Occipital lobe (tissue), 2 donors: ENCODE data around the gene SMARCA2. TPM values are rescaled to one million over a fixed set of nuclear protein-coding genes. Genes with fewer than 3 reads are reported as not detected.

ENCODE experiments used
- DNase-seq: peaks from one replicate; lab custom pipeline; 2025; lab: John Stamatoyannopoulos, UW
- total RNA-seq: library from RNA; depleted of rRNA; stranded (reverse); fragments of >200 nt; gene quantifications from one replicate; pipeline ENCODE4 v1.2.3, GENCODE V29; 2014

SMARCA2 gene
- total RNA-seq, 1 donor from 2014 or later, result 157 TPM

- no peak for DNase-seq
Measured at GRCh38 chr9:2039294-2040180, 24.4 kb downstream of the SMARCA2 start.

GRCh38 chr9:2040828-2041227 lies 25.7 kb downstream of the SMARCA2 start:
- DNase-seq, result no peak

- no peak for DNase-seq
Measured at GRCh38 chr9:2041736-2042135, 26.6 kb downstream of the SMARCA2 start.

- DNase-seq, result no peak
Measured at GRCh38 chr9:2043243-2043642, 28.1 kb downstream of the SMARCA2 start.

- no peak for DNase-seq
Measured at GRCh38 chr9:2043881-2044462, 28.8 kb downstream of the SMARCA2 start.

- no peak for DNase-seq
Measured at GRCh38 chr9:2047144-2047671, 32.1 kb downstream of the SMARCA2 start.

GRCh38 chr9:2047916-2048315 lies 32.8 kb downstream of the SMARCA2 start:
- no peak for DNase-seq

- no peak for DNase-seq
Measured at GRCh38 chr9:2050236-2050635, 35.1 kb downstream of the SMARCA2 start.

- DNase-seq, result peak; percentile 39
Measured at GRCh38 chr9:2053883-2054845, 39.0 kb downstream of the SMARCA2 start.

- DNase-seq, result no peak
Measured at GRCh38 chr9:2055203-2055658, 40.1 kb downstream of the SMARCA2 start.

- DNase-seq, result no peak
Measured at GRCh38 chr9:2059274-2059929, 44.3 kb downstream of the SMARCA2 start.

- no peak for DNase-seq
Measured at GRCh38 chr9:2060424-2060823, 45.3 kb downstream of the SMARCA2 start.

- no peak for DNase-seq
Measured at GRCh38 chr9:2065704-2066103, 50.6 kb downstream of the SMARCA2 start.

GRCh38 chr9:2066312-2067273 lies 51.4 kb downstream of the SMARCA2 start:
- DNase-seq, result no peak

- DNase-seq, result peak; percentile 20
Measured at GRCh38 chr9:2072752-2073405, 57.7 kb downstream of the SMARCA2 start.

- DNase-seq, result no peak
Measured at GRCh38 chr9:2082772-2083171, 67.6 kb downstream of the SMARCA2 start.

GRCh38 chr9:2083479-2083878 lies 68.3 kb downstream of the SMARCA2 start:
- no peak for DNase-seq

GRCh38 chr9:2085716-2086115 lies 70.6 kb downstream of the SMARCA2 start:
- DNase-seq, result no peak

GRCh38 chr9:2086116-2086515 lies 71.0 kb downstream of the SMARCA2 start:
- no peak for DNase-seq
